Neural cell (in vitro differentiated cells): ENCODE data around the gene ZNF24. TPM values are rescaled to one million over a fixed set of nuclear protein-coding genes. Genes with fewer than 3 reads are reported as not detected.

Source experiments
- H2AFZ ChIP-seq: fragments of 200-600, 300-800 bp; sonication (generic), shearing (Covaris generic); 2 replicates; pipeline ENCODE4 v1.6.0; 2014; ENCODE audit warnings: low read depth, mild to moderate bottlenecking, antibody characterized with exemption, low read length, moderate library complexity
- H3F3A ChIP-seq: fragments of 200-600 bp; shearing (Covaris generic); 2 replicates; pipeline ENCODE4 v1.6.1; 2016; ENCODE audit warnings: mild to moderate bottlenecking, moderate library complexity, mixed read lengths, antibody characterized with exemption, low read length; ENCODE audit not compliant: insufficient read depth, poor library complexity, severe bottlenecking
- H3K27ac ChIP-seq: fragments of 200-600, 300-800 bp; sonication (generic), shearing (Covaris generic); 2 replicates; pipeline ENCODE4 v1.5.1; 2014; ENCODE audit warnings: mild to moderate bottlenecking, low read length, moderate library complexity
- H3K27me3 ChIP-seq: fragments of 300-800, 200-600 bp; sonication (generic), shearing (Covaris generic); 2 replicates; pipeline ENCODE4 v1.6.0; 2014; ENCODE audit warnings: mild to moderate bottlenecking, low read depth, low read length, moderate library complexity; ENCODE audit not compliant: insufficient read depth
- H3K36me3 ChIP-seq: fragments of 300-800, 200-600 bp; sonication (generic), shearing (Covaris generic); 2 replicates; pipeline ENCODE4 v1.5.1; 2014; ENCODE audit warnings: mild to moderate bottlenecking, antibody characterized with exemption, low read length, moderate library complexity; ENCODE audit not compliant: insufficient read depth
- H3K4me2 ChIP-seq: fragments of 300-800, 200-600 bp; sonication (generic), shearing (Covaris generic); 2 replicates; pipeline ENCODE4 v1.6.0; 2014; ENCODE audit warnings: mild to moderate bottlenecking, low read length
- H3K4me3 ChIP-seq: fragments of 300-800, 200-600 bp; sonication (generic), shearing (Covaris generic); 2 replicates; pipeline ENCODE4 v1.5.1; 2014; ENCODE audit warnings: mild to moderate bottlenecking, low read length, moderate library complexity
- H3K79me2 ChIP-seq: fragments of 200-600 bp; shearing (Covaris generic); replicated peaks from 2 replicates; pipeline ENCODE4 v1.6.0; 2014; ENCODE audit warnings: mild to moderate bottlenecking, low read length, moderate library complexity; ENCODE audit not compliant: insufficient read depth
- H3K9ac ChIP-seq: fragments of 300-800, 200-600 bp; sonication (generic), shearing (Covaris generic); 2 replicates; pipeline ENCODE4 v1.6.1; 2016; ENCODE audit warnings: mild to moderate bottlenecking, low read length, mixed read lengths
- H3K9me2 ChIP-seq: fragments of 200-600 bp; shearing (Covaris generic); 2 replicates; pipeline ENCODE4 v1.6.1; 2016; ENCODE audit warnings: mild to moderate bottlenecking, low read length, mixed read lengths; ENCODE audit not compliant: insufficient read depth
- H3K9me3 ChIP-seq: fragments of 200-600, 300-800 bp; sonication (generic), shearing (Covaris generic); 2 replicates; pipeline ENCODE4 v1.6.1; 2016; ENCODE audit warnings: mild to moderate bottlenecking, mixed run types, low read length, moderate library complexity, mixed read lengths
- H4K20me1 ChIP-seq: fragments of 200-600 bp; shearing (Covaris generic); 2 replicates; pipeline ENCODE4 v1.6.1; 2016; ENCODE audit warnings: mild to moderate bottlenecking, mixed run types; ENCODE audit not compliant: insufficient read depth
- CTCF ChIP-seq: fragments of 450-650 bp; IDR thresholded peaks from 2 replicates; pipeline ENCODE4 v1.5.1; 2014; ENCODE audit warnings: antibody characterized with exemption, mild to moderate bottlenecking, moderate library complexity; ENCODE audit not compliant: poor library complexity, severe bottlenecking
- EP300 ChIP-seq: fragments of 450-650 bp; conservative IDR thresholded peaks from 2 replicates; pipeline ENCODE4 v1.6.1; 2014; ENCODE audit warnings: antibody characterized with exemption, mild to moderate bottlenecking, moderate library complexity; ENCODE audit not compliant: poor library complexity, severe bottlenecking
- EZH2 ChIP-seq: fragments of 200-600, 300-800 bp; shearing (Covaris generic), sonication (generic); IDR thresholded peaks from 2 replicates; pipeline ENCODE4 v1.6.1; 2014; ENCODE audit warnings: antibody characterized with exemption, low read length, borderline replicate concordance, mild to moderate bottlenecking; ENCODE audit not compliant: insufficient read depth, poor library complexity, severe bottlenecking
- MXI1 ChIP-seq: fragments of 450-650 bp; conservative IDR thresholded peaks from 2 replicates; pipeline ENCODE4 v1.6.1; 2014; ENCODE audit warnings: antibody characterized with exemption, mild to moderate bottlenecking; ENCODE audit not compliant: poor library complexity, severe bottlenecking
- POLR2AphosphoS5 ChIP-seq: IDR thresholded peaks from 2 replicates; pipeline ENCODE4 v1.6.1; 2012
- RAD21 ChIP-seq: fragments of 450-650 bp; conservative IDR thresholded peaks from 2 replicates; pipeline ENCODE4 v1.6.1; 2014; ENCODE audit warnings: antibody characterized with exemption, mild to moderate bottlenecking, moderate library complexity
- SMC3 ChIP-seq: fragments of 450-650 bp; conservative IDR thresholded peaks from 2 replicates; pipeline ENCODE4 v1.6.1; 2014; ENCODE audit warnings: antibody characterized with exemption, mild to moderate bottlenecking, moderate library complexity; ENCODE audit not compliant: poor library complexity
- TAF1 ChIP-seq: IDR thresholded peaks from 2 replicates; pipeline ENCODE4 v1.6.1; 2012; ENCODE audit warnings: low read depth
- polyA plus RNA-seq: library from polyadenylated mRNA; depleted of rRNA; stranded (reverse); fragments of >200 nt; gene quantifications from 2 replicates; pipeline ENCODE4 v1.2.3, GENCODE V29; 2014
- TF ChIP-seq, protein P1 (sequence below): IDR thresholded peaks from 2 replicates; pipeline ENCODE4 v1.6.1; 2012; ENCODE audit warnings: borderline replicate concordance

ZNF24 gene
- polyA plus RNA-seq, 1 donor from 2014 or later: 46.3 TPM

GRCh38 chr18:35348001-35348400, 3.8 kb upstream of the ZNF24 start:
- TF ChIP-seq POLR2AphosphoS5: no peak
- TF ChIP-seq RAD21: no peak
- H4K20me1 ChIP-seq: no peaks in the 10 kb centered on the region

DNA sequence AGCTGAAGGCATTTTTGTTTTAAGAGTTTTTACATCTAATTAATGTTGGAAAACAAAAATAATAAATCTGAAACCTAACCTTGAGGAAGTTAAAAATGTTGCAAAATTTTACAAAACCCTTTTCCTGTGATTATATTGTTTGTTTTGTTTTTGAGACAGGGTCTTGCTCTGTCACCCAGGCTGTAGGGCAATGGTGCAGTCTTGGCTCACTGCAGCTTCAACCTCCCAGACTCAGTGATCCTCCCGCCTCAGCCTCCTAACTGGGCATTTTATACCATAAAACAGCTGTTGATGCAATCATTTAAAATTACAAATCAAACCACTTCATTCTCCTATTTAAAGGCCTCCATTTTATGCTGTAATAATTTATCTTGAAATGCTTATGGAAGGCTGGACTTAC, 1.7 kb upstream of the ZNF24 start:
- Histone ChIP-seq H3K9ac (no peak overlapping the region), H2AFZ (no peak overlapping the region), H3K36me3 (no peaks in the 10 kb centered on the region), H3K79me2 (peaks cover 32% of the 10 kb centered on the region), H3K27me3 (no peaks in the 10 kb centered on the region), H3K9me2 (no peaks in the 10 kb centered on the region), H3K27ac (no peak overlapping the region), H3F3A (no peaks in the 10 kb centered on the region), H3K9me3 (no peaks in the 10 kb centered on the region), H3K4me3 (no peak overlapping the region), H4K20me1 (peaks cover 5% of the 10 kb centered on the region), H3K4me2 (no peak overlapping the region)
- no peak for TF ChIP-seq SMC3
- no peak for TF ChIP-seq MXI1
- TF ChIP-seq POLR2AphosphoS5: no peak
- no peak for TF ChIP-seq EP300
- no peak for TF ChIP-seq EZH2
- TF ChIP-seq RAD21: no peak
- TF ChIP-seq, protein P1, sequence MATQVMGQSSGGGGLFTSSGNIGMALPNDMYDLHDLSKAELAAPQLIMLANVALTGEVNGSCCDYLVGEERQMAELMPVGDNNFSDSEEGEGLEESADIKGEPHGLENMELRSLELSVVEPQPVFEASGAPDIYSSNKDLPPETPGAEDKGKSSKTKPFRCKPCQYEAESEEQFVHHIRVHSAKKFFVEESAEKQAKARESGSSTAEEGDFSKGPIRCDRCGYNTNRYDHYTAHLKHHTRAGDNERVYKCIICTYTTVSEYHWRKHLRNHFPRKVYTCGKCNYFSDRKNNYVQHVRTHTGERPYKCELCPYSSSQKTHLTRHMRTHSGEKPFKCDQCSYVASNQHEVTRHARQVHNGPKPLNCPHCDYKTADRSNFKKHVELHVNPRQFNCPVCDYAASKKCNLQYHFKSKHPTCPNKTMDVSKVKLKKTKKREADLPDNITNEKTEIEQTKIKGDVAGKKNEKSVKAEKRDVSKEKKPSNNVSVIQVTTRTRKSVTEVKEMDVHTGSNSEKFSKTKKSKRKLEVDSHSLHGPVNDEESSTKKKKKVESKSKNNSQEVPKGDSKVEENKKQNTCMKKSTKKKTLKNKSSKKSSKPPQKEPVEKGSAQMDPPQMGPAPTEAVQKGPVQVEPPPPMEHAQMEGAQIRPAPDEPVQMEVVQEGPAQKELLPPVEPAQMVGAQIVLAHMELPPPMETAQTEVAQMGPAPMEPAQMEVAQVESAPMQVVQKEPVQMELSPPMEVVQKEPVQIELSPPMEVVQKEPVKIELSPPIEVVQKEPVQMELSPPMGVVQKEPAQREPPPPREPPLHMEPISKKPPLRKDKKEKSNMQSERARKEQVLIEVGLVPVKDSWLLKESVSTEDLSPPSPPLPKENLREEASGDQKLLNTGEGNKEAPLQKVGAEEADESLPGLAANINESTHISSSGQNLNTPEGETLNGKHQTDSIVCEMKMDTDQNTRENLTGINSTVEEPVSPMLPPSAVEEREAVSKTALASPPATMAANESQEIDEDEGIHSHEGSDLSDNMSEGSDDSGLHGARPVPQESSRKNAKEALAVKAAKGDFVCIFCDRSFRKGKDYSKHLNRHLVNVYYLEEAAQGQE: no peak
- TF ChIP-seq TAF1: no peak
- no peak for TF ChIP-seq CTCF

More at GRCh38 chr18:35348001-35348400, 3.8 kb upstream of the ZNF24 start:
- no peak overlapping the region for H3K27ac ChIP-seq
- H2AFZ ChIP-seq: no peak overlapping the region
- H3K79me2 ChIP-seq: peaks cover 12% of the 10 kb centered on the region
- no peak overlapping the region for H3K4me2 ChIP-seq
- no peak overlapping the region for H3K9ac ChIP-seq
- H3K27me3 ChIP-seq: no peaks in the 10 kb centered on the region
- H3K9me3 ChIP-seq: peaks cover 3% of the 10 kb centered on the region
- no peaks in the 10 kb centered on the region for H3F3A ChIP-seq
- H3K36me3 ChIP-seq: no peaks in the 10 kb centered on the region
- no peak overlapping the region for H3K4me3 ChIP-seq
- no peaks in the 10 kb centered on the region for H3K9me2 ChIP-seq

DNA sequence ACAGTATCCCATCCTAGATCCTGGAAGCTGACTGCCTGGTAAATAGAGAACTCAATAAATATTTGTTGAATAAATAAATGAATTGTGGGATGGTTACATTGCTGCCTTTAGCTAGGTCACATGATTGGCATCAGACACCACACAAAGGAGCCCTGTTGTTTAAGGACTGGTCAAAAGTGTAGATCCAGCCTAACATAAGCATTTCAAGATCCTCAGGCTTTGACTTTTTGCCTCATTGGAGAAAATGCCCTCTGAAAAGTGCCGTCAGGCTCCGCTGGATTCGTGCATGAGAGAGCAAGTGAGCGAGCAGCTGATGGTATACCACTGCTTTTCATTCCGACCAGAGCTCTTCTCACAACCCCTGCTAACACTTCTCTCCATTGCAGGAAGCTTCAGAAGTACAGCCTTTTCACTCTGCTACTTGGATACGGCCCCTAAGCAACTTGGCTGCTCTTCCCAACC, 1.3 kb upstream of the ZNF24 start:
- Histone ChIP-seq H3K9me3 (no peaks in the 10 kb centered on the region), H4K20me1 (peaks cover 5% of the 10 kb centered on the region), H3K27ac (peak overlapping the region; percentile 99), H3K27me3 (no peaks in the 10 kb centered on the region), H3K4me2 (no peak overlapping the region), H3K9ac (peak overlapping the region; percentile 6), H2AFZ (no peak overlapping the region), H3K36me3 (no peaks in the 10 kb centered on the region), H3K9me2 (no peaks in the 10 kb centered on the region), H3K4me3 (peak overlapping the region; percentile 4), H3K79me2 (peaks cover 36% of the 10 kb centered on the region), H3F3A (no peaks in the 10 kb centered on the region)
- TF ChIP-seq MXI1: no peak
- no peak for TF ChIP-seq EP300
- TF ChIP-seq, protein P1: no peak
- no peak for TF ChIP-seq TAF1
- no peak for TF ChIP-seq EZH2
- no peak for TF ChIP-seq SMC3
- TF ChIP-seq RAD21: no peak
- no peak for TF ChIP-seq CTCF
- TF ChIP-seq POLR2AphosphoS5: no peak
